Epithelial cell of proximal tubule (primary cell): ENCODE measurements around the gene ACAP3. TPM values are rescaled to one million over a fixed set of nuclear protein-coding genes. Genes with fewer than 3 reads are reported as not detected.

Source experiments
- DNase-seq: peaks from one replicate; pipeline ENCODE4 v3.0.0-alpha.2; 2011; ENCODE audit warnings: low read depth
- H3K4me3 ChIP-seq: 2 replicates; pipeline ENCODE4 v1.5.1; 2011; ENCODE audit warnings: low read depth, mild to moderate bottlenecking, low read length
- CTCF ChIP-seq: conservative IDR thresholded peaks from 2 replicates; pipeline ENCODE4 v1.5.1; 2012; ENCODE audit warnings: low read depth, mild to moderate bottlenecking, low read length
- total RNA-seq: library from RNA; depleted of rRNA; stranded (reverse); fragments of >200 nt; gene quantifications from 2 replicates; pipeline ENCODE4 v1.2.3, GENCODE V29; 2015

ACAP3 gene
- 21.8 and 29.1 TPM in 2 replicates for total RNA-seq

- no peak for DNase-seq
- TF ChIP-seq CTCF, result no peak
- H3K4me3 ChIP-seq, result peak within 1 kb of the TSS; percentile 87
These were observed at the start of gene ACAP3, which contains the start of gene PUSL1 for GRCh38 chr1:1307923-1308755. ACAP3 (minus strand) TSS chr1:1307930; CDS start chr1:1307815, 115 bp downstream. PUSL1 (plus strand) TSS chr1:1308597; CDS start chr1:1308644, 47 bp downstream.

GRCh38 chr1:1356796-1357401, 49.2 kb upstream of the ACAP3 start:
- DNase-seq, result no peak
- no peak overlapping the region for H3K4me3 ChIP-seq
- TF ChIP-seq CTCF, result no peak

GRCh38 chr1:1356166-1356795, 48.6 kb upstream of the ACAP3 start:
- no peak overlapping the region for H3K4me3 ChIP-seq
- TF ChIP-seq CTCF, result no peak
- no peak for DNase-seq

GRCh38 chr1:1355416-1355815, 47.7 kb upstream of the ACAP3 start:
- H3K4me3 ChIP-seq, result peak overlapping the region; percentile 21
- no peak for TF ChIP-seq CTCF
- no peak for DNase-seq

- no peak for DNase-seq
- no peak overlapping the region for H3K4me3 ChIP-seq
- no peak for TF ChIP-seq CTCF
These were observed 46.8 kb upstream of the ACAP3 start for GRCh38 chr1:1354271-1355247.
